Fibroblast of mammary gland (primary cell): ENCODE measurements around the gene USP37.

ENCODE experiments used
- DNase-seq: peaks from one replicate; pipeline ENCODE4 v3.0.0-alpha.2; 2010; ENCODE audit warnings: low read depth
- H3K4me3 ChIP-seq: 2 replicates; pipeline ENCODE4 v1.5.1; 2011; ENCODE audit warnings: low read depth, mild to moderate bottlenecking, low read length, moderate library complexity; ENCODE audit not compliant: control insufficient read depth
- TF ChIP-seq, protein P1 (sequence below): conservative IDR thresholded peaks from 2 replicates; pipeline ENCODE4 v1.5.1; 2011; ENCODE audit warnings: low read depth, low read length, inconsistent platforms; ENCODE audit not compliant: control insufficient read depth, insufficient read depth

The USP37 gene

DNA sequence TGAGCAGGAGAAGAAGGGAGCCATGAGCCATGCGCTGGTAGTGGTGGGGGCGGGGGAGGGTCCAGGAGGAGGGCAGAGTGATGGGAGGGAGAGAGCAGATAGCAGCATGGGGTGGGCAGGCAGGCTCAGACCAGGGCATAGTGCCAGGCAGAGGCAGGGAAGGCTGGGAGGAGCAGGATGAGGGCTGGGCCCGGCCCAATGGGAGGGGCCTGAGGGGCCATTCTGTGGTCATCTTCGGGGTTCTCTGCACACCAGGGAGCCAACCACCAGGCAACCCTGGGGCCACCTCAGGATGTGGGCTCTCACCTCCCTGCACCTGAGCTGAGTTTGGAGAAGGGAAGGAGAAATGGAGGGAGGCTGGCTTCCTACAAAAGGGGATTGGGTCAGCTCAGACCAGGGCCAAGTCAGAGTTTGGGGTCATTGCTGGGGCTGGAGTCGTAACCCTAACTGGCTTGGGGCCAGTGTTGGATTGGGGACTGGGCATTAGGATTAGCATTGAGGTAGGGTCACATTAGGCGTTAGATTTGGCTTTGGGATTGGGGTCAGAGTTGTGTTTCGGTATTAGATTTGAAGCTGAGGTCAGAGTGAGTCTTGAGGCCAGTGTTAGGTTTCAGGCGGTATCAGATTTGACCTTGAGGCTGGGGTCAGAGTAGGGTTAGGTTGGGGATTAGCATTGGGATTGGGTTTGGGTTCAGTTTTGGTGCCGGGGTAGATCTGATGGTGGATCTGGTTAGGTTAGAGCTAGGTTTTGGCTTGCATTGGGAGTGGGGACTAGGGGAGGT, 138.0 kb downstream of the USP37 start:
- H3K4me3 ChIP-seq, result no peak overlapping the region
- TF ChIP-seq, protein P1, sequence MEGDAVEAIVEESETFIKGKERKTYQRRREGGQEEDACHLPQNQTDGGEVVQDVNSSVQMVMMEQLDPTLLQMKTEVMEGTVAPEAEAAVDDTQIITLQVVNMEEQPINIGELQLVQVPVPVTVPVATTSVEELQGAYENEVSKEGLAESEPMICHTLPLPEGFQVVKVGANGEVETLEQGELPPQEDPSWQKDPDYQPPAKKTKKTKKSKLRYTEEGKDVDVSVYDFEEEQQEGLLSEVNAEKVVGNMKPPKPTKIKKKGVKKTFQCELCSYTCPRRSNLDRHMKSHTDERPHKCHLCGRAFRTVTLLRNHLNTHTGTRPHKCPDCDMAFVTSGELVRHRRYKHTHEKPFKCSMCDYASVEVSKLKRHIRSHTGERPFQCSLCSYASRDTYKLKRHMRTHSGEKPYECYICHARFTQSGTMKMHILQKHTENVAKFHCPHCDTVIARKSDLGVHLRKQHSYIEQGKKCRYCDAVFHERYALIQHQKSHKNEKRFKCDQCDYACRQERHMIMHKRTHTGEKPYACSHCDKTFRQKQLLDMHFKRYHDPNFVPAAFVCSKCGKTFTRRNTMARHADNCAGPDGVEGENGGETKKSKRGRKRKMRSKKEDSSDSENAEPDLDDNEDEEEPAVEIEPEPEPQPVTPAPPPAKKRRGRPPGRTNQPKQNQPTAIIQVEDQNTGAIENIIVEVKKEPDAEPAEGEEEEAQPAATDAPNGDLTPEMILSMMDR, result no peak
- no peak for DNase-seq

DNA sequence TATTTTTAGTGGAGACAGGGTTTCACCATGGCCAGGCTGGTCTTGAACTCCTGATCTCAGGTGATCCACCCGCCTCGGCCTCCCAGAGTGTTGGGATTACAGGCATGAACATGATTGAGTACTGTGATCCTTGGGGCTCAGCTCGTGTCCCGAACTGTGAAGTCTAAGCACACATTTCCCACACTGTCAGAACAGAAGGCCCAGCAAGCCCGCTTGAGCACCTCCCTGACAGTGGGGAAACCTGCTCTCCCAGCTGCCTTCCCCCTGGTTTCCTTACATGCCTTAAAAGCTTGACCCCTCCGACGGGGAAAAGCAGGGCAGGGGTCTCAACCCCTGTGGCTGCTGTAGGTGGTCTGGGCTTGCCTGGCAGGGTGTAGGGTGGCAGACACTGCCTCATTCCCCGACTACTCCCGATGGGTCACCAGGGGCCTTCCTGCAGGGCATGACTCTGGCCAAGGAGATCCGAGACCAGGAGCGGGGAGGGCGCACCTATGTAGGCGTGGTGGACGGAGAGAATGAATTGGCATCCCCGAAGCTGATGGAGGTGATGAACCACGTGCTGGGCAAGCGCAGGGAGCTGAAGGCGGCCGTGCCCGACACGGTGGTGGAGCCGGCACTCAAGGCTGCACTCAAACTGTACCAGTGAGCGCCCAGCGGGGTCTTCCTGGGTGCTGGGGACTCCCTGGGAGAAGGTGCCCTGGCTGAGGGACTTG, 139.1 kb downstream of the USP37 start:
- TF ChIP-seq, protein P1, result no peak
- no peak overlapping the region for H3K4me3 ChIP-seq
- no peak for DNase-seq

DNA sequence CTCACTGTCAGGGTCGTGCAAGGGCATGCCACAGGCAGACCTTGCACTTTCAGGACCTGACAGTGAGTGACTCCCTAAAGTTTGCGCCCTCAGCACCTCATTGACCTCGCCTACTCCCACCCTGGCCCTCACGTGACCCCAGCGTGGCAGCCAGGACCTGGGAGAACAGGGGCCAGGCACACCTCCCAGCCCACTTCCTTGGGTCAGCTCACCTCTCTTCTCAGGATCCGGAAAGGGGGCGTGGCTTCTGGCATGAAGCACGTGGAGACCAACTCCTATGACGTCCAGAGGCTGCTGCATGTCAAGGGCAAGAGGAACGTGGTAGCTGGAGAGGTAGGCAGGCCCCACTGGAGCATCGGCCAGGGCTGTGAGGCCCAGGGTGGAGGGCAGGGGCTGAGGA, 140.4 kb downstream of the USP37 start:
- DNase-seq, result no peak
- TF ChIP-seq, protein P1, result no peak
- no peak overlapping the region for H3K4me3 ChIP-seq

DNA sequence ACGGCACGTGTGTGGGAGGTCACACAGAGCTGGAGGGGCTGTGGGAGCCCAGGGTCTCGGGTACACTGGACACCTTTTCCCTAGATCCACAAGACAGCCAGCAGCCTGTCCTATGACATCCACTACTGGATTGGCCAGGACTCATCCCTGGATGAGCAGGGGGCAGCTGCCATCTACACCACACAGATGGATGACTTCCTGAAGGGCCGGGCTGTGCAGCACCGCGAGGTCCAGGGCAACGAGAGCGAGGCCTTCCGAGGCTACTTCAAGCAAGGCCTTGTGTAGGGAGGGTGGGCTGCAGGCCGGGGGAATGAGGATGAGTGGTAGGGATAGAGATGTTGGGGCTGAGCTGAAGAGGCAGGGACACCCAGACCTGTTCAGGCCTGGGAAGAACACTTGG, 142.6 kb downstream of the USP37 start:
- no peak for DNase-seq
- H3K4me3 ChIP-seq, result no peak overlapping the region
- TF ChIP-seq, protein P1, result no peak

DNA sequence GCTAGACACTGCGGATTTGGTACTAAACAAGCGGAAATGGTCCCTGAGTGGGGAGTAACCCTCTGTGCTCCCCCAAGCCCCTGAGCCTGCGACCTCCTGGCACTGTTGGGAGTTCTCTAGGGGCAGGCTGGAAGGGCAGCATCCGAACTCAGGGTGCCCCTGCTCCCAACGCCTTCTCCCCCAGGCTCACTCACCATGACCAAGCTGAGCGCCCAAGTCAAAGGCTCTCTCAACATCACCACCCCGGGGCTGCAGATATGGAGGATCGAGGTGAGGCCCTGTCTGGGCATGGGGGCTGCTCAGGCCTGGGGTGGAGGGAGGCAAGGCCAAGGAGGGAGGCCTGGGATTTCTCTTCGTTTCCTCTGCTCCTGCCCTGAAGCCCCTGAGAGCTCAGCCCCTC, 144.6 kb downstream of the USP37 start:
- H3K4me3 ChIP-seq, result no peak overlapping the region
- no peak for DNase-seq
- TF ChIP-seq, protein P1, result no peak

DNA sequence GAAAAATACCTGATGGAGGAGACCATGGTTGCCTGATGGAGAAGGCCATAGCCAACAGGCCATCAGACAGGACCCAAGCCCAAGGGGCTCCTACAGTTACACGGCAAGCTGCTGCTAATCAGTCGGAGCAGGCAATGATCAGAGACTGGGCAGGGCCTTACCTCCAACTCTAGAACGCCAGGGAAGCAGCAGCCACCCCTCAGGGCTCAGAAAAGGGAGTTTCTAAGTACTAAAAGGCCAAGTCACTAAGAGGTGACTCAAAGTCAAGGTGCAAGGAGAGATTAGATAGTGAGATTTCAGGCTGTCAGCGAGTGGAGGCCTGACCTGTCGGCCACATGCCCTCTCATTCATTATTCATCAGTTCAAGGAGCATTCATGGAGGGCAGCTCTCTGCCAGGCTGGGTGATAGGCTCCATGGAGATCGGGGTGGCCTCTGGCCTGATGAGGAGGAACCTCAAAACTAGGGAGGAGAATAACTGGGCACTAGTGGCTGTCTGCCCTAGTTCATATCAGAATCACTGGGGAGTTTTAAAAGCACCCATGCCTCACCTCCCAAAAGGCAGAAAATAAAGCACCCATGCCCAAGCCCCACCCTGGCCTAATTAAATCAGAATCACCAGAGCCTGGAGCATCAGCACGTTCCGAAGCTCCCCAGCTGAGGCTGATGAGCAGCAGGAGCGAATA, 145.6 kb downstream of the USP37 start:
- TF ChIP-seq, protein P1, result no peak
- H3K4me3 ChIP-seq, result no peak overlapping the region
- DNase-seq, result no peak
